Stimulated activated naive CD4-positive, alpha-beta T cell (primary cell): ENCODE measurements around the gene GARS1.
"Not testable (repeated sequence)": the region's sequence is repeated elsewhere in the genome, so short reads cannot be mapped to it uniquely, and the experiment has no call there.

ENCODE experiments used
- DNase-seq, 6 experiments: peaks; one replicate each; lab custom pipeline; 2025; lab: John Stamatoyannopoulos, UW

GARS1 gene

GRCh38 chr7:30625283-30625682 is 30.6 kb downstream of the GARS1 start:
- DNase-seq: no peak

- no peak for DNase-seq
Observed at GRCh38 chr7:30627026-30627425, 32.3 kb downstream of the GARS1 start.

- no peak for DNase-seq
Observed at GRCh38 chr7:30630986-30631385, 36.3 kb downstream of the GARS1 start.

GRCh38 chr7:30633223-30633622 is 38.5 kb downstream of the GARS1 start:
- DNase-seq: no peak

- DNase-seq: no peak
Observed at GRCh38 chr7:30634193-30634626, 39.5 kb downstream of the GARS1 start.

GRCh38 chr7:30634634-30635201 is 40.0 kb downstream of the GARS1 start:
- no peak for DNase-seq

- DNase-seq: no peak
Observed at GRCh38 chr7:30635798-30636197, 41.1 kb downstream of the GARS1 start.

- DNase-seq: not testable (repeated sequence)
Observed at GRCh38 chr7:30642322-30642721, 47.6 kb downstream of the GARS1 start.

GRCh38 chr7:30642789-30643188 is 48.1 kb downstream of the GARS1 start:
- DNase-seq: no peak

GRCh38 chr7:30644286-30644955 is 49.7 kb downstream of the GARS1 start:
- no peak for DNase-seq

- DNase-seq: no peak
Observed at GRCh38 chr7:30645661-30646060, 51.0 kb downstream of the GARS1 start.

GRCh38 chr7:30646154-30646553 is 51.5 kb downstream of the GARS1 start:
- no peak for DNase-seq

GRCh38 chr7:30647589-30648364 is 53.1 kb downstream of the GARS1 start:
- no peak for DNase-seq

- no peak for DNase-seq
Observed at GRCh38 chr7:30648744-30649540, 54.3 kb downstream of the GARS1 start.

- DNase-seq: no peak
Observed at GRCh38 chr7:30649717-30650420, 55.2 kb downstream of the GARS1 start.

- DNase-seq: no peak
Observed at GRCh38 chr7:30650421-30650808, 55.7 kb downstream of the GARS1 start.

- no peak for DNase-seq
Observed at GRCh38 chr7:30652132-30652531, 57.5 kb downstream of the GARS1 start.

- no peak for DNase-seq
Observed at GRCh38 chr7:30652698-30653641, 58.3 kb downstream of the GARS1 start.

- DNase-seq: no peak
Observed at GRCh38 chr7:30654296-30655090, 59.8 kb downstream of the GARS1 start.
